GM21423 (cell line): ENCODE measurements around the gene SLC4A8.

ENCODE experiments used
- ATAC-seq: cut with Tn5 transposase; IDR thresholded peaks from one replicate; pipeline ENCODE4 v1.9.1; 2021; ENCODE audit warnings: mild to moderate bottlenecking, moderate library complexity; ENCODE audit not compliant: unreplicated experiment

The SLC4A8 gene

DNA sequence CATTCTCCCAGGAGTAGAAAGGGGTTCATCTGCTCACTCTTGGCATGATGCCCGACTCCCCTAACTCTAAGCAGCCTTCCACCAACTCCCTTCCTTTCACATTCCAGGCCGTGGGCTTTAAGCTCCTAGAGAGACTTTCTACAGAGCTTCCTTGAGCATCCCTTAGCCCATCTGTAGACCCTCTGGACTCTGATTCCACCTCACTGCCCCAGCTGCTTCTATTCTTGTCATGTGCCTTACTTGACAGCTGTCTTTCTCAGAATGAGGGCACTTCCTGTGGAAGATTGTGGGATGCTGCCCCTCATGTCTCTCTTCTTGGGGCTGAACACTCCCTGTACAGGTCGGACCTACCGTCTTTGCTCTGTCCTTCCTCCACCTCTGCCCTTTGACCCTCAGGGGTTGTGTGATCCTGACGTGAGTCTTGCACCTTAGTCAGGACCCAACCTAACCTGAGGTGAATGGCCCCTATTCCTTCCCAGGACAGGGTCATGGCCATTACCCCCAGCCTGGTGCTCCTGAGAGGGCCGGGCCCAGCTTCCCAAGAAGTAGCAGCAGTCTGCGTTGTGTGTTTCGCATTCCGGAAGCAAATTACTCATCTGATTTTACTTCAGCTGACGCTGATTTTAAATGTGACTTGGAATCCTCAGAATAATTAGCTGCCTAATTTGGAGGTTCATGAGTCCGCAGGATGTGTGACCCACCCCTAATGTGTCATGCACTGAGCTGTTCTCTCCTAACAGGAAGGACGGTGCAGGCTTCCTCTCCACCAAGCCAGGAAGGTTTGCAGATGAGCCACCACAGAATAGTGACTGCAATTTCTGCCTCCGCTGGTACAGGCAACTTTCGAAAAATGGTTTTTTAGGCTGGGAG is 30.7 kb upstream of the SLC4A8 start:
- ATAC-seq = no peak

DNA sequence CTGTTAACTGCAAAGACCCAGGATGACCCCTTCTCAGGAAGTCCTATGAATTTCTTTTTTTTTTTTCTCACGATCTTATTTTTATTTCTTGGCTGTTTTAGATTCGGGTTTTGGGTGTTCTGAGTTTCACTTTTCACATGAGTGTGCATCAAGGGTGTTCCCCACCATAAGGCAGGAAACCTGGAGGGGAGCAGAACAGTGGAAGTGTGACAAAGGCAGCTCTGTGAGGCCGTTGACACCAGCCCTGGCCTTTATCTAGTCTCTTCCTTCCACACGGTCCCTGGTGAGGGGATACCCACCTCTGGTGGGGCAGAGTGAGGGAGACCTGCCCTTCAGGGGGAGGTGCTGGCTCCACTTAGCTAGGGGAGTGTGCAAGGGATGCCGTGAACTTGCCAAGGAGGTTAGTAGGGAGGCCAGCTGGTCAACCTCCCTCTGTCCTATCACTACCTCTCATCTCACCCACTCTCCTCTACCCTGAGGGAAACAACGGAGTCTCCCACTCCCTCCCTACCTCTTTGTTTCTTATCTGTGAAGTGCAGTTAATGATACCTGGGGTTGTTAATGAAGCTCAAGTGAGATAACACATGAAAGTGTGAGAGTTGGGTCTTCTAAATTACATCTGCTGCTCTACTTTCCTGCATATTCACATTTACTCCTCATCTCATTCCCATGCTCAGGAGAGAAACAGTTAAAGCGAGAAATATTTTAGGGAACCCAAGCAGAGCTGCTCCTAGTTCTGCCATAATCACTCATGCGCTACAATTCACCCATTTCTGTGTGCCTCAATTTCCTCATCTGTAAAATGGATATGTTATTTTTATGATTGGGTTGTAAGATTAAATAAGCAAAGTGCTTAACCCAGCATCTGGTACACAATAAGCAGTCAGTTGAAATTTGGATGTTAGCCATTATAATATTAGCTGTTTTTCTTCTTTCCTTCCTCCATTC is 29.1 kb upstream of the SLC4A8 start:
- ATAC-seq = peak; percentile 38

DNA sequence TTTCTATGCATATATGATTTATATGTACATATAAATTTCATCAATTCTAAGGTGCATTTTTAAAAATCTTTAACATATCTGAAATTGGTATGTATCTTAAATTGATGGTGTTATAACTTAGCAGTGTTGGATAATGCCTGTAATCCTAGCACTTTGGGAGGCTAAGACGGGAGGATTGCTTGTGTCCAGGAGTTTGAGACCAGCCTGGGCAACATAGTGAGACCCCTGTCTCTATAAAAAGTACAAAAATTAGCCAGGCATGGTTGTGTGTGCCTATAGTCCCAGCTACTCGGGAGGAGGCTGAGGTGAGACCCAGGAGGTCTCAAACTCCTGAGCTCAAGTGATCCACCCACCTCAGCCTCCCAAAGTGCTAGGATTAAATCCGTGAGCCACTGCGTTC is 27.0 kb upstream of the SLC4A8 start:
- no peak for ATAC-seq

DNA sequence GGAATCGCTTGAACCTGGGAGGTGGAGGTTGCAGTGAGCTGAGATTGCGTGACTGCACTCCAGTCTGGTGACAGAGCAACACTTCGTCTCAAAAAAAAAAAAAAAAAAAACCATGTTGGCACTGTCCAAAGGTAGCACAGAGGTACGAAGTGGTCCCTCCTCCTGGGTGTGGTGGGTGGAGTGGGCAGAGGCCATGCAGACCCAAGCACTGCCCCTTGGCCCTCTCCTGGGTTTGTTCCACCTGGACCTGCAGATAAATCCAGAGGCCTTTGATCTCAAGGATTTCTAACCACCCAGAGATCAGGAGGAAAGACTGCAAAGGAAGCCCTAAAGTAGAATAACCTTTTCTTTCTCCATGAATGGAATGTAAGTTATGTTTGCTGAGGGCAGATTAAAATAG is 24.7 kb upstream of the SLC4A8 start:
- ATAC-seq = no peak

DNA sequence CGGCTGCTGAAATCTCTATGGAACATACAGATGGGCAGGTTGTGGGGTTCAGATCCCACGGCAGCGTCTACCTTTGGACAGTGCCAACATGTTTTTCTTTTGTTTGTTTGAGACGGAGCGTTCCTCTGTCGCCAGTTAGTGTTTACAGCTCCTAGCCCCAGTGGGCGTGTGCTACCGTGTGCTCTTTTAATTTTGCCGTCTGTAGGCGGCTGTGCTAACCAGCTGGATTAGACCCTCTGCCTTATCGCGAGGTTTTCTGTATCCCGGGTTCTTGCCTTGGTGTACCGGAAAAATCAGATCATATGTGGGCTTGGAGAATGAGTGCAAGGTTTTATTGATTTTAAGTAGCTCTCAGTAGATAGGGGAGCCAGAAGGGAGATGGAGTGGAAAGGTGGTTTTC is 23.6 kb upstream of the SLC4A8 start:
- no peak for ATAC-seq

DNA sequence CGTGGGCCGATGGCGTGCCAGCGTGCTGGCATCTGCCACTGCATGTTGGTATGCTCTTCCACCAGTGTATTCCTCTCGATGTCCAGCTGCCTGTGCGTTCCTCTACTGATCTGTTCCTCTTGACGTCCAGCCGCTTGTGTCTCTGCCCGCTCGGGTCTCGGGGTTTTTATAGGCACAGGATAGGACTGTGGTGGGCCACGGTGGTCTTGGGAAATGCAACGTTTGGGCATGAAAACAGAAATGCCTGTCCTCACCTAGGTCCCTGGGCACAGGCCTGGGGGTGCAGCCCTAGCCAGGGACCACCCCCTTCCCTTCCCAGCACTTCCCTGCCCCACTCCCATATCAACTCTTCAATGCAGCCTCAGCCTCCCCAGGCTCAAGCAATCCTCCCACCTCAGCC is 23.1 kb upstream of the SLC4A8 start:
- no peak for ATAC-seq

DNA sequence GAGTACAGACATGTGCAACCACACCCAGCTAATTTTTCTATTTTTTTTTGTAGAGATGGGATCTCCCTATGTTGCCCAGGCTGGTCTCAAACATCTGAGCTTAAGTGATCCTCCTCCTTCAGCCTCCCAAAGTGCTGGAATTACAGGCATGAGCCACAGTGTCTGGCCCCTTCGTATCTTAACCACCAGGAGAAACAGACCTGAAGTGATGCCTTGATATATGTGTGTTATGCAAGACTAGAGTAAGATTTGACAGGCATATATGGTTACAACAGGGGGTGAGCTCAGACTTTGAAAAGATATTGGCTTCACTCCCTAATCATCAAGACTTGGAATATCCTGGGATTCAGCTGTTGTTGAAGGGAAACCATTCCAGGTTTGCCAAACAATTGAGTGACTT is 22.7 kb upstream of the SLC4A8 start:
- no peak for ATAC-seq

DNA sequence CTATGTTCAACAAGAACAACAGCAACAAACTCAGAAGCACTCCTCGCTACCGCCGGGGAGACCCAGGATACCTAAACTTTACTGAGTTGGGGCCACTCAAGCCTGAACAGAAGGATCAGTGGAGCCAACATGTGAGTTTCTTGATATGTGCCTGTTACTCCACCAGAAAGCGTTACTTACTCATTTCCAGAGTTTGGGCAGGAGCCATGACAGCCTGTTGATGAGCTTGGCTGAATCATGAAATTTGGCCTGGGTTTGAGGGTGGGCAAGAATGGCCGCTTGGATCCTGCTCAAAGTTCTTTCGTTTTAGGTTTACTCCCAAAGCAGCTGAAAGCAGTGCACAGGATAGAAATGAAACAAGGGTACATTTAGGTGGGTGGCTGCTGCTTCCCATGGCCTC is 21.5 kb upstream of the SLC4A8 start:
- no peak for ATAC-seq

DNA sequence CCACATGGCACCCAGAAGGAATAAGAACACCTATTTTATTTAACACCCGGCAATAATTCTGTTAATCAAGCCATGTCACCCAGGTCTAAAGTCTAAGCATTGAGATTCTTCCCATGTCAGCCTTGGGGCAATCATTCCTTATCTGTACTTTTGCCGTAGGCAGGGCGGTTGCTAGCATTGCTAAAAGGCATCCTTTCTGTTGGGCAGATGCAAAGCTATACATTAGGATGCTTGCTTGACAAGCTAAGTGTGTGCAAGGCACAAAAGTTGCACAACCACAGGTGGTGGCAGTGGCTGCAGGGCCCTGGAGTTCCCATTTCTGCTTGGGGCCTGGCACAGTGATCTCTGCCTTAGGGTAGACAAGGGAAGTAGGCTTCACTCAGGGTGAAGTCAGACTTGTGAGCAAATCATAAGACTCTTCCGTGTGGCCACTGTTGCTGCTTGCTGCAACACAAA is 20.9 kb upstream of the SLC4A8 start:
- no peak for ATAC-seq

DNA sequence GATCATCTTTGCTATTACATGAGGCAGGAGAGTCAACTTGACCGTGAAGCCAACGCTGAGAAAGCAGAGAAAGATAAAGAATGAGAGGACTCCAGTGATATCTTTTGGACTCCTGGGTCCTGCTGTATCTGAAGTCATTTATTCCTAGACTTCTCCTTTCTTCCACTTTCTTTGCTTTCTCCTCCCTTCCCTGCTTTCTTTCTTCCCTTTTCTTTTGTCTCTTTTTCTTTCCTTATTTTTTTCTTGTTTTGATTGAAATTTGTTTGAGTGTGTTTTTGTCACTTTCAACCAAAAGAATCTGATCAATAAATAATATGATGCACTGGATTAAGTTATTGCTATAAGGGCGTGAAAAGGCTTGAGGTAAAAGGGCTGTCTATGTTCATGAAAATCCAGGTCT is 20.0 kb upstream of the SLC4A8 start:
- no peak for ATAC-seq

DNA sequence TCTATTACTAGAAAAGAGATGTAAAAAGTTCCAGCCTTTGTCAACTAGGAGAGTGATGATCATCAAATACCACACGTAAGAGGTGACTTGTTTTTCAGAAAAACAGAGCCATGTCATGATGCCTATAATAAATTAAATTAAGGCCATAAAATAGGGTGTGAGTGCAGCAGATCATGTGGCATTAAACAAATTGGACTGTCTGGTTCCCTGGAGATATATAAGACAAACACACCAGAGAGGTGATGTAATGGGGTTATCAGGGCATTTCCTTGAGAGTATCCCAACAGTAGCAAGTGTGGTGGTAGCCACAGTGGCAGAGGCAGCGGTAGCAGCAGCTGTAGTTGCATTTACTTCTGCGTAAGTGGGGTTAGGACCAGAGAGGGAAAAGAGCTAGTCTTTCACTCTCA is 18.8 kb upstream of the SLC4A8 start:
- ATAC-seq = no peak

DNA sequence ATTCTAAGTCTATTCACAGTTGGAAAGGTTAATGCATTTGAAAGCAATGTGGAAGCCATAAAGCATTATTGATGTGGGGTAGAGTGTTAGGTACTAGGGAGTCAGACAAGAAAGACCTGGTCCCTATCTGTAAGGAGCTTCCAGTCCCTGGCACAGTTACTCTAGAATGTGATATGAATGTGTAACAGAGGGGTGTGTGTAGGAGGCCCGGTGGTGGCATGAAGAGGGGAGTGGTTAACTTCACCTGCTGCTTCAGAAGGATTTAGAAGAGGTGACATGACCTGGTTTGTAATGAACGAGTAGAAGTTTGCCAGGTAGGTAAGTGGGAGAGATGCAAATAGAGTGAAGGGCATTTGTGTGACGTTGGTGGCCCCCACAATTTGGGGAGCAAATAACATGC is 18.3 kb upstream of the SLC4A8 start:
- no peak for ATAC-seq

DNA sequence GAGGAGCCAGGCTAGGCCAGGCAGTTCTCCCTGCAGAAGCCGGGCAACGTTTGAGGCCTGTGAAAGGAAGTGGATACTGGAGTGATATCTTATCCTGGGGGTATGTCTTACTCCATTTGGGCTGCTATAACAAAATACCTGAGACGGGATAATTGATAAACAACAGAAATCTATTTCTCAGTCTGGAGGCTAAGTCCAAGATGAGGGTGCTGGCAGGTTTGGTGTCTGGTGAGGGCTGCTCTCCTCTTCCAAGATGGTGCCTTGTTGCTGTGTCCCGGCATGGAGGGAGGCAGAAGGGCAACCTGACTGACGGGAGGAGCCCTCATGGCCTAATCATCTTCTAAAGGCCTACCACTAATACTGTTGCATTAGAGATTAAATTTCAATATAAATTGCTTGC is 17.8 kb upstream of the SLC4A8 start:
- ATAC-seq = no peak

DNA sequence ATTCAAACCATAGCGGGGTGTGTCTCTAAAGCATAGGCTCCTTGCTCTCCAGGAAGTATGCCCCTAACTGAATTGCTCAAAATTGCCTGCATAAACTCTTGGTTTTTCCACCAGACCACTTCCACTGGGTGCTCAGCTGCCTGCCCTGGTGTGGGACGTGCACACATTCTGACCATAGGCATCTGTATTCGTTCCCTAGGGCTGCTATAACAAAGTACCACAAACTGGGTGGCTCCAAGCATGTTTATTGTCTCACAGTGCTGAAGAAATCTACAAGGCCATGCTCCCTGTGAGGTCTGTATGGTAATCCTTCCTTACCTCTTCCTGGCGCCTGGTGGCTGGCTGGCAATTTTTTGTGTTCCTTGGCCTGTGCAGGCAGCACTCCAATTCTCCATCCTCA is 17.0 kb upstream of the SLC4A8 start:
- ATAC-seq = no peak

DNA sequence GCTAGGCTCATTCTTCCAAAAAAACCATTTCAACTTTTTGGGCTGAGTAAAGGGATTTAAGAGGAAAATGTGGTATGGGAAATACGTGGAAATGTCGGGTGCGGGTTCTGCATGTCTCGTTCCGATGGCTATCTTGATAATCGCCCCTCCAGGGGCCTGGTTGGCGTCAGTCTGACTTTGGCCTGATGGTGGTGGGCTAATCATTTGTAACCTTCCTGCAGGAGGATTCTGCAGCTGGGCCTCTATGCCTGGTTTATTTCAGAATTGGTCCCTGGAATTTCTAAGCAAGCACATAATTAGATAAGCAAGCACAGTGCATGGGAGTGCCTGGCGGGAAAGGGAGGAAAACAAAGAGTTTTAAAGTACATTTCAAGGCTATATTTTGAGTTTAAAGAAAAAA is 14.8 kb upstream of the SLC4A8 start:
- no peak for ATAC-seq

DNA sequence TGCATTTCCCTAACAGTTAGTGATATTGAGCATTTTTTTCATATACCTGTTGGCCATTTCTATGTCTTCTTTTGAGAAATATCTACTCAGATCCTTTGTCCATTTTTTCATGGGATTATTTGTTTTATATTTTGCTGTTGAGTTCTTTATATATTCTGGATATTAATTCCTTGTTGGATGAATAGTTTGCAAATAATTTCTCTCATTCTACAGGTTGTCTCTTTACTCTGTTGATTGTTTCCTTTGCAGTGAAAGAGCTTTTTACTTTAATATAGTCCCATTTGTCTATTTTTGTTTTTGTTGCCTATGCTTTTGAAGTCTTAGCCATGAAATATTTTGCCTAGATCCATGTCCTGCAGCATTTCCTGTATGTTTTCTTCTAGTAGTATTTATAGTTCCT is 11.5 kb upstream of the SLC4A8 start:
- ATAC-seq = no peak

DNA sequence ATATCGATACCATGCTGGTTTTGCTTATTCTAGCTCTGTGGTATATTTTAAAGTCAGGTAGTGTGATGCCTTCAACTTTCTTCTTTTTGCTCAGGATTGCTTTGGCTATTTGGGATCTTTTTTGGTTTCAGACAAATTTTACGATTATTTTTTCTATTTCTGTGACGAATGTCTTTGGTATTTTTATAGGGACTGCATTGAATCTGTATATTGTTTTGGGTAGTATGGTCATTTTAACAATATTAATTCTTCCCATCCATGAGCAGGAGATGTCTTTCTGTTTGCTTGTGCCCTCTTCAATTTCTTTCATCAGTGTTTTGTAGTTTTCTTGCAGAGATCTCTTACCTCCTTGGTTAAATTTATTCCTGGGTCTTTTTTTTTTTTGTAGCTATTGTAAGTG is 10.8 kb upstream of the SLC4A8 start:
- no peak for ATAC-seq

DNA sequence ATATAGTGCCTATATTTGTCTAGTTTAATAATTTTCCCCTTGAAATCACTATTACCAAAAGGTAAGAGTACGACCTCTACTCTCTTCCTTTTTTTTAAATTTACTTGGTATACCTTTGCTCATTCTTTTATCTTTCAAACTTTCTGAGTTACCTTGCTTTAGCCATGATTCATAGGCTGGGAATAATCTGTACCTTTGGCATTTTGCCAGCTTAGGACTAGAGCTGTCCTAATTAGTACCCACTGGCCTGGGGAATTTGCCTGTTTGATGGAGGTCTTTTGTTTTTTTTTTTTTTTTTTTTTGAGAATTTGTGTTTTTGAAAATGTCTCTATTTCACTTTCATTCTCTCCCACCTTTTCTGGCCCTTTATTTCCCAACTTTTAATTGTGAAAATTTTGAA is 8.7 kb upstream of the SLC4A8 start:
- ATAC-seq = no peak

DNA sequence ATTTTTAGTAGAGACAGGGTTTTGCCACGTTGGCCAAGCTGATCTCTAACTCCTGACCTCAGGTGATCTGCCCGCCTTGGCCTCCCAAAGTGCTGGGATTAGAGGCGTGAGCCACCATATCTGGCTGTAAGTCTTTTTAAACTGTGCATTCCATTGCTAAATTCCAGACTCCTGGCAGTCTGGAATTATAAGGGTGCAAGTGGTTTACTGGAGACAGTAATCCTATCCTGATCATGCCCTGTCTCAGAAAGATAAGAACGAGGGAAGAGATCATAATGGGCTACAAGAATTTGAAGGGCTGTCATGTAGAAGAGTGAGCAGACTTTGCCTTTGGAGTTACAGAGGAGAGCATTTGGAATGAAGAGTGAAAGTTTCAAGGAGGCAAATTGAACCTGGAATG is 6.8 kb upstream of the SLC4A8 start:
- ATAC-seq = no peak

DNA sequence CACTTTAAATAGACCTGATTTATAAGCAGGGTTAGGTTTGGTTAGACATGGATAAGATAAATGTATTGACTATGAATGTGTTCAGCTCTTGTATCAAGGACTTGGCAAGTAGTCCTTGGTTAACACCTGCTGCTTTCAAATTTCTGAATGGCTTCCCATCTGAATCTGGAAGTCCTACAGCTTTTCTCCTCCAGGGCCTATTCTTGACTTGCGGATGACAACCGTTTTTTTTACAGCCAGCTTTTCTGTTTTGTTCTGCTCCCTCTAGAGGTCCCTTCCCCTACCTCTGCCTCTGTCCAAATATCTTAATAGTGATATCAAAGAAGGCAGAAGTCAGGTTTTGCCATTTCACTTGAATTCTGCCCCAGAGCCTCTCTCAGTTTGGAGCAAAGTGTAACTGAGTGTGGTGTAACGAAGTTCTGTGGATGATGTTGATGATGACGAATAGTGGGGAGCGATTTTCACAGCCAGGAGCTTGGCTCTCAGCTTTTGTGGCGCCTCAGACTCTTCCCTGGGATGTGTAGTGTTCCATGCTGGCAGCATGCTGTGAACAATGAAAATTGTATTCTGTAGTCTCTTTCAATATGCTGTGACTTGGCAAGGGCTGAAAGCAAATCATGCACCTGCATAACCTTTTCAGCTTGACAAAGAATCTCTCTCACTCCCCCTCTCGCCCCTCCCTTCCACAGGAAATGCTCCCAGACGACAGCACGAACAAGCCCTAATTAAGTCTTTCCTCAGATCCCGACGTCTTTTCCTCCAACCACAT is 5.0 kb upstream of the SLC4A8 start:
- no peak for ATAC-seq

DNA sequence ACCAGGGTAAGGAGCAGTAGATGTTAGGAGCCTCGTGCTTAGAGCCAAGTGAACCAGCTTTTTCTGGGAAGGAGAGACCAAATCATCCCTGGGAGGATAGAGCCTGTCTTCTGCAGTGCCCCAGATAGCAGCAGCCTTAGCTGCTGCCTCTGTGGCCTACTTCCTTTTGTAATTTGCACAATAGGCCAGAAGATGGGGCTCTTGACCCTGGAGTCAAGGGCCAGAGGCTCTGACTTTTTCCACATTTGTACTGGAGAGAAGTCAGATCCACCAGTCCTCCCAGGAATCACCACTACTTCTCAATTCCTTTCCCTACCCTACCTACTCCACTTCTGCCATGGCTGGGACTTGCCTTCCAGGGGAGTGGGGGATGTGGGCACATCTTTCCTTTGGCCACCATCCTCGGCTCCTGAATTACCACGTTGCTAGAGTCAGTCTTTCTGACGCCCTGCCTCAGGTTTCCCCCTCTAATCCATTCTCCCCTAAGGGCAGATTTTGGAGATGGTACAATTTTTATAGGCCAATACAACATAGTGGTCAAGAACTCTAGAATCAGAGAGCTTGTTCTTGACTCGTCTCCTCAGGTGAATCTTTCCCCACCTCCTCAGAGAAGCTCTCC is 3.3 kb upstream of the SLC4A8 start:
- no peak for ATAC-seq
